GM10266 (cell line): ENCODE data around the gene CISH.

Source experiments
- DNase-seq: peaks from one replicate; pipeline ENCODE4 v3.0.0; 2012; ENCODE audit errors: extremely low spot score
- CTCF ChIP-seq: IDR thresholded peaks from 2 replicates; pipeline ENCODE4 v1.5.1; 2012; ENCODE audit warnings: mild to moderate bottlenecking, low read depth; ENCODE audit not compliant: control insufficient read depth, insufficient read depth; ENCODE audit errors: missing control alignments

CISH gene

GRCh38 chr3:50608278-50608677 lies 3.3 kb downstream of the CISH start:
- TF ChIP-seq CTCF, result no peak
- no peak for DNase-seq

GRCh38 chr3:50607271-50608091 lies 4.1 kb downstream of the CISH start:
- no peak for TF ChIP-seq CTCF
- no peak for DNase-seq

- no peak for TF ChIP-seq CTCF
- DNase-seq, result no peak
These were observed 5.0 kb downstream of the CISH start for GRCh38 chr3:50606596-50606995.

- no peak for DNase-seq
- no peak for TF ChIP-seq CTCF
These were observed 5.7 kb downstream of the CISH start for GRCh38 chr3:50605901-50606326.

GRCh38 chr3:50604628-50605588 lies 6.7 kb downstream of the CISH start:
- no peak for TF ChIP-seq CTCF
- no peak for DNase-seq

GRCh38 chr3:50604110-50604621 lies 7.4 kb downstream of the CISH start:
- no peak for TF ChIP-seq CTCF
- DNase-seq, result no peak
